GM19372 (cell line): ENCODE results near the gene TLE1.
"Not testable (repeated sequence)": the region's sequence is repeated elsewhere in the genome, so short reads cannot be mapped to it uniquely, and the experiment has no call there.

ENCODE experiments used
- ATAC-seq: cut with Tn5 transposase; IDR thresholded peaks from one replicate; pipeline ENCODE4 v1.9.1; 2021; ENCODE audit warnings: mild to moderate bottlenecking, low read depth, moderate library complexity; ENCODE audit not compliant: unreplicated experiment

The TLE1 gene

GRCh38 chr9:81604306-81605169, 84.8 kb downstream of the TLE1 start:
- no peak for ATAC-seq

- no peak for ATAC-seq
These were observed 86.3 kb downstream of the TLE1 start for GRCh38 chr9:81602887-81603680.

DNA sequence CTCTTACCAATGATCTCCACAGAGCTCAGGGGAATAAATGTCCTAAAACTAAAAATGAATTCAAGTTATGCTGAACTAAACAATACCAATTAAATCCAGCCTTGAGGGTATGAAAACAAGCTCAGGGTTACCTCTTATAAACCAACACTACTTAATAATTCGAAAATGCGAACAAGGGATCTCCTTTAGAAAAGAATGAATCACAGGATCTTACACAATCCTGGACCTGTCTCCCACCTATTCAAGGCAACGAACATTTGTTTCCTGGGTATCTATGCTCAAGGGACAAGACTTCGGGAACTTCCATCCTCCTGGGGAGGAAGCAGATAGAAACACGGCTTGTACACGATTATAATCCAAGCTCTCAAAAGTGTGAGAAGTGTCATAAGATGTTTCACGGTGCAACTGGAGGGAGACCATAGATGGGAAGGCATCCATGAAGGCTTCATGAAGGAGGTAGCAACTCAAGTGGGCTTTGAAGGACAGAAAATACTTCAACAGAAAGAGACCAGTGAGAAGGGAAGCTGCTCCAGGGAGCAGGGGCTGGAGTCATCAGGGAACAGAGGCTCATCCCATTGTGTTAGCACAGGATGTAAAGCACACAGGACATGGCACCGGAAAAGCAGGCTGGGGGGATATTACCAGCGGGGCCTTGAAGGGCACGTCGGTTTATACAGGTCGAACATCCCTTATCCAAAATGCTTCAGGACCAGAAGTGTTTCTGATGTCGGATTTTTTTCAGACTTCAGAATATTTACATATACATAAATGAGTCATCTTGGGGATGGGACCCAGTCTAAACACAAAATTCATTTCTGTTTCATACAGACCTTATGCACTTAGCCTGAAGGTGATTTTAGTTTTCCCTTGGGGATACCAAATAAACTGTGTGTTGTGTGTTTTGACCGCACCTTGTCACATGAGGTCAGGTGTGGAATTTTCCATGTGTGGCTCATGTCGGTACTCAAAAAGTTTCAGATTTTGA, 87.4 kb downstream of the TLE1 start:
- no peak for ATAC-seq

GRCh38 chr9:81600631-81601030, 88.7 kb downstream of the TLE1 start:
- ATAC-seq, result no peak

DNA sequence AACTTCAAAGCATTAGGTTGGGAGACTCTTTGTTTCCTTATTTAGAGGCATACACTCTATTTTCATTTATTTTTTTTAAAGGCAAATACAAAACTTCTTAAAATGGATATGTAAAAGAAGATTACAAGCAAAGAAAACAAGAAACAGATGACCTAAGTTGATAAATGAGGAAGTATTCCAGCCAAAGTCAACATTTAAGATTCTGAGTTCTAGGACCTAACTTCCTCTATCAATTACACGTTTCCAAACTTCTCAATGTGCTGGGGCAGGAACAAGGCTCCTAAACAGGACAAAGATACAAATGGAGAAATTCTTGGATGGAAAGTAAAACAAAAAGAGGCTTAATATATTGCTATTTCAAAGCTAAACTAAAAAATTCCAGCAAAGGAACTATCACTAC, 89.5 kb downstream of the TLE1 start:
- ATAC-seq, result no peak

- ATAC-seq, result no peak
These were observed 90.5 kb downstream of the TLE1 start for GRCh38 chr9:81598811-81599210.

- ATAC-seq, result no peak
These were observed 91.2 kb downstream of the TLE1 start for GRCh38 chr9:81598123-81598497.

DNA sequence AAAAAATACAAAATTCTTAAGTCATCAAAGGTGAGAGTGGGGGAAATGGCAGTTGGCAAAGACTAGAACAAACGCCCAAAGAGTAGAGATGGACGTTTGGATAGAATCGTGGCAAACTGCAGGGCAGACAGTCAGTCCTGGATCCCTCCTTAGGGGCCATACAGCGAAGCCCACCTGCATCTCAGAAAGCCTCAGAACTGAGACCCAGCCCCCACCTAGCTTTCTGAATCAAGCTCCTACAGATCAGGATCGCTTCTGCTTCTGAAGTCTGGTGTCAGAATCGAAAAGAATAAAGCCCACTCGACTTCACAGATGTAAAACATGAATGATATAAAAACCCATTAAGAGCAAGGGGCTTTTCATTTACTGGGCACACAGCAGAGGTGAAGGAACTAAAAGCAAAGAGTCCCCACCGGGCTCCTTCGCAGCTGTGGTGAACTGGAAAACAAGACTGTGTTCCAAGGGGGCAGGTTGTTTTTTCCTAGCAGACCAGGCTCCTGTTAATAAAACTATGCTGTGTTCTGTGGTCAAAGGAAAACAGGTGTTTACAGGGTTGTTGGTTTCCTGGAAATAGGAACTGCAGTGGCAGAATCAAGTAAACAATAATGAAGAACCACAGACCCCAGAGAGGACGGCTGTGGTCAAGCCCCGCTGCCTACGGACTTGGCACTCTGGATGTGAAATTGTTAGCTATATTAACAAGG, 91.8 kb downstream of the TLE1 start:
- no peak for ATAC-seq

GRCh38 chr9:81596679-81597418, 92.5 kb downstream of the TLE1 start:
- ATAC-seq, result no peak

- ATAC-seq, result no peak
These were observed 93.3 kb downstream of the TLE1 start for GRCh38 chr9:81595887-81596543.

DNA sequence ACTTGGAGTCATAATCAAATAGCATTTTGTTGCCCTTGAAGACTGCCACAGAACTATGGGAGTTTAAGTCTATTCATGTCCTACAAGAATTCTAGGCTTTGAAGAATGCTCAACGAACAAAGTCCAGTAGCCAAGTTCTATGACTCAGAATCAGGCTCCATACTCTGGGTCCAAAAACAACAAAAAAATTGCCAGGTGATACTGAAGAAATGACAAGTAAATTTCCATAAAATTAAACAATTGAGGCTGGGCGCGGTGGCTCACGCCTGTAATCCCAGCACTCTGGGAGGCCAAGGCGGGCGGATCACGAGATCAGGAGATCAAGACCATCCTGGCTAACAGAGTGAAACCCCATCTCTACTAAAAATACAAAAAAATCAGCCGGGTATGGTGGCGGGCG, 94.1 kb downstream of the TLE1 start:
- ATAC-seq, result not testable (repeated sequence)

GRCh38 chr9:81594415-81594814, 94.9 kb downstream of the TLE1 start:
- no peak for ATAC-seq

DNA sequence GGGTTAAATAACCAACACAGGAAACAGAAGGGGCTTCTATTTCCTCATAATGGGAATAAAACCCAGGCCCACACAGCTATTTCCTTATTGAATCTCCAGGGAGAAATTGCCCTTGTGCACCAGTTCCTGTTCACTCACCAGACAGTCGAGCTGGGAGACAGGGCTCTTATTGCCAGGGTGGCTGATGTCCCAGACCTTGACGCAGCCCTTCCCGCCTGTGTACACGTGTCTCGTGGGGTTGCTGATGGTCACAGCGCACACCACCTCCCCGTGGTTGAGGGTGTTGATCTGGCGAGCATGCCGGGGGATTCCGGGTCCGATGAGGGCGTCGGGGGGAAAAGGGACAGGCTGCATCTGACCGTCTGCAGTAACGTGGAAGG, 96.5 kb downstream of the TLE1 start:
- ATAC-seq, result no peak

DNA sequence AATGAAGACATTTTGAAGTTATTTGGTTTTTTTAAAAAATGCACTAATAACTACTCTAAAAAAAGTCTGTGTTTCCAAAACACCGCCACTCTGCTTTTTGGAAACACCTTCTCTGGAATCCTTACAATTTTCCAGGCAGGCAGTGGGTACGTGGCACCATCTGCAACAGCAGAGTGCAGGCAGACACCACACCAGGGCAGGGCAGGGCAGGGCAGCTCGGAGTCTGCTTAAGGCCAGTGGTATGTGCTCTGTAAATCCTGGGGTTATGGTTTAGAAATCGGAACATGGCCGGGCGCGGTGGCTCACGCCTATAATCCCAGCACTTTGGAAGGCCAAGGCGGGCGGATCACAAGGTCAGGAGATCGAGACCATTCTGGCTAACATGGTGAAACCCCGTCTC, 97.6 kb downstream of the TLE1 start:
- ATAC-seq, result no peak

- no peak for ATAC-seq
These were observed 98.7 kb downstream of the TLE1 start for GRCh38 chr9:81590688-81591087.

GRCh38 chr9:81589819-81590218, 99.5 kb downstream of the TLE1 start:
- no peak for ATAC-seq

DNA sequence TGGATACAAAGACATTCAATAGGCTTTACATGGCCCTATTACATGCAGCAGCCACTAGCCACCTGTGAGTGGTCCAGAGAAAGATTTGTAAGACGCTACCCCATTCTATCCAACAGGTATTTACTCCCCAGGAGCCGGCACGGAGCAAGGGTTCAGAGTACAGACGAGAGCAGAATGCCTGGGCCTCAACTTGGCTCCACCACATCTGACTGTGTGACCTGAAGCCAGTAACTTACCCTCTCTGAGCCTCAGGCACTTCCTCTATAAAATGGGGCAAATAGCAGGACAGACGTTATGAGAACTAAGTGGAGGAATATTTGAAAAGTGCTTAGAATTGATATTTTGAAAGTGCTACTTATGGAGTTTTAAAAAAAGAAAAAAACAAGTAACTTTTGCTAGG, 100.0 kb downstream of the TLE1 start:
- no peak for ATAC-seq

DNA sequence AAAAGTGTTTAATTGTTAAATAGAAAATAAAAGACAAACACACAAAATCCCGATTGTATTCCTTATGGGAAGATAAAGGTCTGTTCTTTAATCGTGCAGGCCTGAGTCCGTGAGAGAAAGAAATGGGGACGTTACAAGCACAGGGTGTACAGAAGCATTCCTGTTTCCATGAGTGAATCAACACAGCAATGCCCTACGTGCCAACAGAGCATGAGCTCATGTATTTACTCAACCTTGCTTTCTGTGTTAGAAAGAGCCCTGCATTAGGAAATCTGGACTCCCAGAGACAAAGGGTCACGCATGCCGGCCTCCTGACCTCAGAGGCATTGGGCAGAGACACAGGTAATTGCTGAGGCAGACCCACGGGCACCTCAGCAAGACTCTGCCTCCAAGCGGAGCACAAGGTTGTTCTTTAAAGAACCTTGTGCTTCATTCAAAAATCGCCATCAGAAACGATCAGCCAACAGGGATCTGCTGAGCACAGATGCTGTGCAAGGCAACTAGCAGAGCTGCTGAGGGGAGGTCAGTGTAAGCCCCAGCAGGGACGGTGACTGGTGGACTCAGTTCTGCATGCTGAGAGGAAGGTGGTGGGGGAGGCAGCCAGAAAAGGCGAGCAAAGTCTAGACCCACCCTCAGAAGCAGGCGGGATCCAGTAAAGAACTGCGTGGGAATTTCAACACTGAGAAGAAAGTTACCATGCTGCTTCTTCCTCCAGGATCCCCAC, 101.0 kb downstream of the TLE1 start:
- ATAC-seq, result no peak
